Neutrophil (primary cell): ENCODE measurements around the gene PDE1C.

Experiments used
- H3K27ac ChIP-seq: fragments of 200-600 bp; sonication (generic); 2 replicates; pipeline ENCODE4 v1.5.1; 2016; ENCODE audit warnings: mild to moderate bottlenecking, moderate library complexity
- H3K27me3 ChIP-seq: fragments of 200-600 bp; sonication (generic); 2 replicates; pipeline ENCODE4 v1.6.0; 2016; ENCODE audit warnings: mild to moderate bottlenecking
- H3K36me3 ChIP-seq: fragments of 200-600 bp; sonication (generic); 2 replicates; pipeline ENCODE4 v1.5.1; 2017
- H3K4me1 ChIP-seq, 2 experiments: fragments of 200-600 bp in 1 of 2; sonication (generic) in 1 of 2; 1 replicate in 1 of 2; 2 replicates in 1 of 2; pipeline versions ENCODE4 v1.5.1 to v1.6.1; 2013 to 2016; ENCODE audit warnings: low read depth in 1 of 2, low read length in 1 of 2, mild to moderate bottlenecking in 1 of 2, moderate library complexity in 1 of 2; ENCODE audit not compliant: control insufficient read depth in 1 of 2, insufficient read depth in 1 of 2
- H3K4me3 ChIP-seq, 2 experiments: fragments of 200-600 bp in 1 of 2; sonication (generic) in 1 of 2; 1 replicate in 1 of 2; 2 replicates in 1 of 2; pipeline ENCODE4 v1.5.1; 2013 to 2016; ENCODE audit warnings: low read depth in 1 of 2, low read length in 1 of 2, mild to moderate bottlenecking in 1 of 2, moderate library complexity in 1 of 2
- H3K9me3 ChIP-seq: fragments of 200-600 bp; sonication (generic); 2 replicates; pipeline ENCODE4 v1.5.1; 2016
- CTCF ChIP-seq: fragments of 200-600 bp; sonication (generic); IDR thresholded peaks from 2 replicates; pipeline ENCODE4 v1.5.1; 2016; ENCODE audit warnings: antibody characterized with exemption

The PDE1C gene

GRCh38 chr7:31782411-31782991 lies 287.7 kb downstream of the PDE1C start:
- Histone ChIP-seq H3K27ac (no peak overlapping the region), H3K4me3 (no peak overlapping the region), H3K4me1 (no peaks in the 10 kb centered on the region), H3K27me3 (no peaks in the 10 kb centered on the region), H3K36me3 (no peaks in the 10 kb centered on the region), H3K9me3 (no peaks in the 10 kb centered on the region)
- peak; percentile 75 for TF ChIP-seq CTCF

- no peak for TF ChIP-seq CTCF
- no peak overlapping the region for H3K27ac ChIP-seq
- H3K4me1 ChIP-seq, result no peaks in the 10 kb centered on the region
- no peaks in the 10 kb centered on the region for H3K36me3 ChIP-seq
- peaks cover 7% of the 10 kb centered on the region for H3K27me3 ChIP-seq
- no peaks in the 10 kb centered on the region for H3K9me3 ChIP-seq
- H3K4me3 ChIP-seq, result no peak overlapping the region
Measured at GRCh38 chr7:31778296-31778695, 291.9 kb downstream of the PDE1C start.

- H3K27ac ChIP-seq, result no peak overlapping the region
- H3K4me1 ChIP-seq, result no peaks in the 10 kb centered on the region
- H3K36me3 ChIP-seq, result no peaks in the 10 kb centered on the region
- H3K9me3 ChIP-seq, result no peaks in the 10 kb centered on the region
- peaks cover 7% of the 10 kb centered on the region for H3K27me3 ChIP-seq
- H3K4me3 ChIP-seq, result no peak overlapping the region
- no peak for TF ChIP-seq CTCF
Measured at GRCh38 chr7:31776616-31777015, 293.6 kb downstream of the PDE1C start.

GRCh38 chr7:31775556-31775955 lies 294.7 kb downstream of the PDE1C start:
- no peak for TF ChIP-seq CTCF
- no peaks in the 10 kb centered on the region for H3K36me3 ChIP-seq
- H3K27me3 ChIP-seq, result peaks cover 7% of the 10 kb centered on the region
- H3K27ac ChIP-seq, result no peak overlapping the region
- no peak overlapping the region for H3K4me3 ChIP-seq
- no peaks in the 10 kb centered on the region for H3K4me1 ChIP-seq
- H3K9me3 ChIP-seq, result no peaks in the 10 kb centered on the region

- Histone ChIP-seq H3K9me3 (no peaks in the 10 kb centered on the region), H3K36me3 (no peaks in the 10 kb centered on the region), H3K27me3 (peaks cover 7% of the 10 kb centered on the region), H3K27ac (no peak overlapping the region), H3K4me3 (no peak overlapping the region), H3K4me1 (no peaks in the 10 kb centered on the region)
- TF ChIP-seq CTCF, result no peak
Measured at GRCh38 chr7:31772211-31772610, 298.0 kb downstream of the PDE1C start.
